DMS79 treated with DMSO at 0.1 percent for 48 hours (cell line): Measurements from ENCODE around the gene ITFG1.
"Not testable (repeated sequence)": the region's sequence is repeated elsewhere in the genome, so short reads cannot be mapped to it uniquely, and the experiment has no call there.

Experiments used
- DNase-seq: peaks from one replicate; lab custom pipeline; 2025; lab: John Stamatoyannopoulos, UW

The ITFG1 gene

GRCh38 chr16:47413041-47413440, 47.8 kb downstream of the ITFG1 start:
- DNase-seq, result peak; percentile 6

- DNase-seq, result no peak
Observed at GRCh38 chr16:47408491-47408890, 52.4 kb downstream of the ITFG1 start.

GRCh38 chr16:47395733-47396498, 64.9 kb downstream of the ITFG1 start:
- DNase-seq, result no peak

- DNase-seq, result peak; percentile 6
Observed at GRCh38 chr16:47392081-47392480, 68.8 kb downstream of the ITFG1 start.

- no peak for DNase-seq
Observed at GRCh38 chr16:47388705-47389104, 72.2 kb downstream of the ITFG1 start.

GRCh38 chr16:47387026-47387734, 73.7 kb downstream of the ITFG1 start:
- DNase-seq, result no peak

- no peak for DNase-seq
Observed at GRCh38 chr16:47386201-47386718, 74.6 kb downstream of the ITFG1 start.

GRCh38 chr16:47382362-47382761, 78.5 kb downstream of the ITFG1 start:
- no peak for DNase-seq

GRCh38 chr16:47377154-47377553, 83.7 kb downstream of the ITFG1 start:
- DNase-seq, result no peak

- no peak for DNase-seq
Observed at GRCh38 chr16:47375423-47375822, 85.4 kb downstream of the ITFG1 start.

- no peak for DNase-seq
Observed at GRCh38 chr16:47374629-47375028, 86.2 kb downstream of the ITFG1 start.

- no peak for DNase-seq
Observed at GRCh38 chr16:47371271-47372014, 89.4 kb downstream of the ITFG1 start.

GRCh38 chr16:47370536-47370935, 90.3 kb downstream of the ITFG1 start:
- DNase-seq, result no peak

- DNase-seq, result no peak
Observed at GRCh38 chr16:47366228-47366627, 94.6 kb downstream of the ITFG1 start.

GRCh38 chr16:47363761-47364160, 97.1 kb downstream of the ITFG1 start:
- DNase-seq, result no peak

GRCh38 chr16:47359478-47359877, 101.4 kb downstream of the ITFG1 start:
- peak; percentile 37 for DNase-seq

- DNase-seq, result no peak
Observed at GRCh38 chr16:47358816-47359215, 102.0 kb downstream of the ITFG1 start.

- not testable (repeated sequence) for DNase-seq
Observed at GRCh38 chr16:47349029-47349428, 111.8 kb downstream of the ITFG1 start.

GRCh38 chr16:47347021-47347696, 113.7 kb downstream of the ITFG1 start:
- DNase-seq, result not testable (repeated sequence)

GRCh38 chr16:47342055-47342454, 118.8 kb downstream of the ITFG1 start:
- DNase-seq, result no peak

- not testable (repeated sequence) for DNase-seq
Observed at GRCh38 chr16:47330562-47330961, 130.3 kb downstream of the ITFG1 start.

- not testable (repeated sequence) for DNase-seq
Observed at GRCh38 chr16:47324309-47324708, 136.6 kb downstream of the ITFG1 start.
